PC-9 (cell line): Measurements from ENCODE around the gene HNRNPU.

Source experiments
- CTCF ChIP-seq: fragments of 200-600 bp; sonication (generic); conservative IDR thresholded peaks from 2 replicates; pipeline ENCODE4 v1.6.1; 2017; ENCODE audit warnings: mixed run types, antibody characterized with exemption, mild to moderate bottlenecking, moderate library complexity
- EZH2 ChIP-seq: fragments of 200-600 bp; sonication (generic); IDR thresholded peaks from 2 replicates; pipeline ENCODE4 v1.8.0; 2017; ENCODE audit warnings: antibody characterized with exemption, low read depth

GRCh38 chr1:244821134-244821533, 43.2 kb downstream of the HNRNPU start:
- no peak for TF ChIP-seq EZH2
- TF ChIP-seq CTCF: no peak
